Activated CD8-positive, alpha-beta memory T cell treated with anti-CD3 and anti-CD28 coated beads for 48 hours (primary cell): Measurements from ENCODE around the gene DNAI7.

ENCODE experiments used
- DNase-seq, 3 experiments: peaks; one replicate each; pipeline ENCODE4 v3.0.0-alpha.2; 2020; ENCODE audit warnings: low read depth in 2 of 3, low spot score in 2 of 3

DNAI7 gene

GRCh38 chr12:25186038-25186787 lies 8.7 kb downstream of the DNAI7 start:
- DNase-seq: no peak

- DNase-seq: no peak
Measured at GRCh38 chr12:25184132-25184531, 10.8 kb downstream of the DNAI7 start.

GRCh38 chr12:25182765-25183164 lies 12.2 kb downstream of the DNAI7 start:
- DNase-seq: no peak

- no peak for DNase-seq
Measured at GRCh38 chr12:25162866-25163265, 32.1 kb downstream of the DNAI7 start.

- no peak for DNase-seq
Measured at GRCh38 chr12:25156061-25156460, 38.9 kb downstream of the DNAI7 start.

GRCh38 chr12:25155022-25155576 lies 39.9 kb downstream of the DNAI7 start:
- DNase-seq: no peak

- no peak for DNase-seq
Measured at GRCh38 chr12:25152055-25152454, 42.9 kb downstream of the DNAI7 start.

GRCh38 chr12:25151476-25151875 lies 43.5 kb downstream of the DNAI7 start:
- DNase-seq: no peak

GRCh38 chr12:25146686-25147085 lies 48.3 kb downstream of the DNAI7 start:
- no peak for DNase-seq

GRCh38 chr12:25135531-25136154 lies 59.3 kb downstream of the DNAI7 start:
- no peak for DNase-seq

- DNase-seq: no peak
Measured at GRCh38 chr12:25131270-25131669, 63.7 kb downstream of the DNAI7 start.

- DNase-seq: no peak
Measured at GRCh38 chr12:25130741-25131188, 64.2 kb downstream of the DNAI7 start.

GRCh38 chr12:25126746-25127145 lies 68.2 kb downstream of the DNAI7 start:
- no peak for DNase-seq

GRCh38 chr12:25126101-25126500 lies 68.9 kb downstream of the DNAI7 start:
- DNase-seq: no peak

- DNase-seq: no peak
Measured at GRCh38 chr12:25124493-25124892, 70.5 kb downstream of the DNAI7 start.

GRCh38 chr12:25123126-25123525 lies 71.8 kb downstream of the DNAI7 start:
- DNase-seq: no peak

- no peak for DNase-seq
Measured at GRCh38 chr12:25121916-25122315, 73.0 kb downstream of the DNAI7 start.

- no peak for DNase-seq
Measured at GRCh38 chr12:25121110-25121509, 73.8 kb downstream of the DNAI7 start.

GRCh38 chr12:25119020-25119419 lies 75.9 kb downstream of the DNAI7 start:
- DNase-seq: no peak

- DNase-seq: no peak
Measured at GRCh38 chr12:25115677-25116076, 79.3 kb downstream of the DNAI7 start.

GRCh38 chr12:25113651-25114050 lies 81.3 kb downstream of the DNAI7 start:
- DNase-seq: no peak

GRCh38 chr12:25110260-25110659 lies 84.7 kb downstream of the DNAI7 start:
- no peak for DNase-seq
